Ovary (tissue), 9 donors: ENCODE data around the gene COX7C. TPM values are rescaled to one million over a fixed set of nuclear protein-coding genes. Genes with fewer than 3 reads are reported as not detected.

Experiments
- DNase-seq, 5 donors: peaks; one replicate each; pipeline ENCODE4 v3.0.0-alpha.2; 2019 to 2020
- H3K27ac ChIP-seq, 2 donors: fragments of 200-600 bp; one replicate each; pipeline versions ENCODE4 v1.5.1 to v1.8.0; 2019 to 2022
- H3K27me3 ChIP-seq: fragments of 200-600 bp; one replicate; pipeline ENCODE4 v1.8.0; 2022
- H3K36me3 ChIP-seq: fragments of 200-600 bp; sonication (generic); one replicate; pipeline ENCODE4 v1.5.1; 2019
- H3K4me1 ChIP-seq: one replicate; pipeline ENCODE4 v1.8.1; 2013; ENCODE audit warnings: mild to moderate bottlenecking, moderate library complexity; ENCODE audit not compliant: insufficient read depth
- H3K4me3 ChIP-seq: fragments of 200-600 bp; sonication (generic); one replicate; pipeline ENCODE4 v1.5.1; 2017
- H3K9me3 ChIP-seq, 2 donors: fragments of 200-600 bp in 1 of 2; sonication (generic) in 1 of 2; one replicate each; pipeline versions ENCODE4 v1.5.1 to v1.8.1; 2013 to 2019; ENCODE audit warnings: mild to moderate bottlenecking in 1 of 2, moderate library complexity in 1 of 2
- CTCF ChIP-seq, 3 donors: fragments of 450-650 bp in 2 of 3; fragments of 200-600 bp in 1 of 3; IDR thresholded peaks; one replicate each; pipeline versions ENCODE4 v1.5.1 to v1.8.0; 2016 to 2022; ENCODE audit warnings: antibody characterized with exemption in 3 of 3, mild to moderate bottlenecking in 1 of 3
- EP300 ChIP-seq: sonication (generic); formaldehyde crosslinking; IDR thresholded peaks from one replicate; pipeline ENCODE4 v1.6.1; 2017; ENCODE audit warnings: antibody characterized with exemption
- POLR2A ChIP-seq: fragments of 450-650 bp; IDR thresholded peaks from one replicate; pipeline ENCODE4 v1.6.1; 2017; ENCODE audit warnings: antibody characterized with exemption, mild to moderate bottlenecking, moderate library complexity
- WGBS, 3 donors: extraction: QIAGEN DNeasy Blood & Tissue Kit in 1 of 3; methylation state at CpG; one replicate each; pipeline versions ENCODE4 v1.1.5 to v1.1.7; 2013 to 2017; 5-methylcytosine and 5-hydroxymethylcytosine counted together
- intact Hi-C, 4 donors: fragments of 100-400 bp; cut with DNase I; formaldehyde crosslinking; loops; one replicate each; pipeline versions ENCODE4 v1.11.0 to v1.15.1; 2022 to 2023
- polyA plus RNA-seq, 2 donors: library from polyadenylated mRNA; stranded (reverse); fragments of 200-250 nt in 1 of 2; fragments of 350-450 nt in 1 of 2; fragmentation: Illumina TruSeq in 1 of 2; extraction: RNeasy Lipid Tissue Mini Kit (QIAGEN cat#74804) in 1 of 2; gene quantifications; one replicate each; pipeline ENCODE4 v1.2.3, GENCODE V29; 2013 to 2014
- total RNA-seq, 7 donors: library from RNA; depleted of rRNA in 2 of 7; stranded (reverse); fragments of >200 nt in 2 of 7; fragmentation: NEBNext Ultra II Directional in 3 of 7; extraction: Animal tissue kit (Norgen Biotek cat#: 25700) in 3 of 7; gene quantifications; one replicate each; pipeline versions ENCODE4 v1.1.0 to v1.2.4, GENCODE V29; 2016 to 2023
- donor health status: DM: no; HTN: no; CAD: no; lungs with moderate emphysema.
- donor health status: DM: no; HTN: no; CAD: no.
- donor health status: Bipolar disorder and iron deficiency.
- donor health status: DM: yes; HTN: yes; CAD: no.
- donor health status: DM: no; HTN: no; CAD: no.
- donor health status: DM: yes; HTN: yes; CAD: no.

The COX7C gene
- total and polyA plus RNA-seq, 9 donors, result 366 to 925 (median 646) TPM

GRCh38 chr5:86640998-86641397, 23.3 kb downstream of the COX7C start:
- intact Hi-C loops, result no loop called here
- WGBS, 3 donors, result 8 to 10% (median 8%) methylated on average over 2 of the region's 2 CpGs
- H3K9me3 ChIP-seq, result no peaks in the 10 kb centered on the region
- H3K4me3 ChIP-seq, result no peak overlapping the region
- H3K36me3 ChIP-seq, result no peaks in the 10 kb centered on the region
- DNase-seq, result no peak
- TF ChIP-seq POLR2A (no peak), CTCF (IDR thresholded peaks at IDR 0.05) (no peak), EP300 (no peak)
- no peak overlapping the region for H3K27ac ChIP-seq
- no peaks in the 10 kb centered on the region for H3K27me3 ChIP-seq
- H3K4me1 ChIP-seq, result no peaks in the 10 kb centered on the region

GRCh38 chr5:86644843-86645242, 27.1 kb downstream of the COX7C start:
- TF ChIP-seq CTCF (IDR thresholded peaks at IDR 0.05) (no peak), POLR2A (no peak), EP300 (no peak)
- Histone ChIP-seq H3K27ac (no peak overlapping the region), H3K4me1 (no peaks in the 10 kb centered on the region), H3K27me3 (no peaks in the 10 kb centered on the region), H3K4me3 (no peak overlapping the region), H3K36me3 (no peaks in the 10 kb centered on the region), H3K9me3 (no peaks in the 10 kb centered on the region)
- intact Hi-C loops, result no loop called here
- WGBS, 3 donors, result 92 to 97% (median 94%) methylated on average over 3 of the region's 3 CpGs
- no peak for DNase-seq

- DNase-seq, result no peak
- intact Hi-C loops, result no loop called here
Observed at GRCh38 chr5:86645885-86646284, 28.1 kb downstream of the COX7C start.

GRCh38 chr5:86646671-86647070, 28.9 kb downstream of the COX7C start:
- intact Hi-C loops, result no loop called here
- no peak for TF ChIP-seq POLR2A
- TF ChIP-seq CTCF (IDR thresholded peaks at IDR 0.05), result no peak
- no peak for TF ChIP-seq EP300
- no peak overlapping the region for H3K4me3 ChIP-seq
- WGBS, 3 donors, result 86 to 90% (median 87%) methylated on average over 1 of the region's 1 CpG
- no peaks in the 10 kb centered on the region for H3K27me3 ChIP-seq
- H3K9me3 ChIP-seq, result no peaks in the 10 kb centered on the region
- H3K36me3 ChIP-seq, result no peaks in the 10 kb centered on the region
- no peak for DNase-seq
- no peaks in the 10 kb centered on the region for H3K4me1 ChIP-seq
- H3K27ac ChIP-seq, result no peak overlapping the region

More at GRCh38 chr5:86645885-86646284, 28.1 kb downstream of the COX7C start:
- H3K27me3 ChIP-seq, result no peaks in the 10 kb centered on the region
- H3K36me3 ChIP-seq, result no peaks in the 10 kb centered on the region
- H3K4me3 ChIP-seq, result no peak overlapping the region
- no peaks in the 10 kb centered on the region for H3K4me1 ChIP-seq
- TF ChIP-seq EP300, result no peak
- TF ChIP-seq POLR2A, result no peak
- TF ChIP-seq CTCF (IDR thresholded peaks at IDR 0.05), result no peak
- no peak overlapping the region for H3K27ac ChIP-seq
- no peaks in the 10 kb centered on the region for H3K9me3 ChIP-seq
